GM19438 (cell line): Measurements from ENCODE around the gene SOAT1.
"Not testable (repeated sequence)": the region's sequence is repeated elsewhere in the genome, so short reads cannot be mapped to it uniquely, and the experiment has no call there.

Experiments
- ATAC-seq: cut with Tn5 transposase; IDR thresholded peaks from one replicate; pipeline ENCODE4 v1.9.1; 2021; ENCODE audit warnings: low read depth; ENCODE audit not compliant: unreplicated experiment

SOAT1 gene

GRCh38 chr1:179293340-179294327 lies at the start of gene SOAT1:
SOAT1 (plus strand) TSS chr1:179293797; CDS start chr1:179302685, 8,888 bp downstream.
- peak; percentile 91 for ATAC-seq

- ATAC-seq = not testable (repeated sequence)
These were observed 48.2 kb upstream of the SOAT1 start for GRCh38 chr1:179245426-179245825.

GRCh38 chr1:179247923-179248322 lies 45.7 kb upstream of the SOAT1 start:
- no peak for ATAC-seq

GRCh38 chr1:179251675-179252074 lies 41.9 kb upstream of the SOAT1 start:
- ATAC-seq = no peak

- no peak for ATAC-seq
These were observed 41.0 kb upstream of the SOAT1 start for GRCh38 chr1:179252606-179253005.

GRCh38 chr1:179253286-179253972 lies 40.2 kb upstream of the SOAT1 start:
- no peak for ATAC-seq

GRCh38 chr1:179262183-179262582 lies 31.4 kb upstream of the SOAT1 start:
- ATAC-seq = no peak

GRCh38 chr1:179263121-179263520 lies 30.5 kb upstream of the SOAT1 start:
- no peak for ATAC-seq

- ATAC-seq = no peak
These were observed 29.1 kb upstream of the SOAT1 start for GRCh38 chr1:179264507-179264906.

- ATAC-seq = no peak
These were observed 24.5 kb upstream of the SOAT1 start for GRCh38 chr1:179269071-179269470.

- not testable (repeated sequence) for ATAC-seq
These were observed 19.2 kb upstream of the SOAT1 start for GRCh38 chr1:179274424-179274823.

GRCh38 chr1:179278920-179279319 lies 14.7 kb upstream of the SOAT1 start:
- no peak for ATAC-seq

GRCh38 chr1:179283992-179284391 lies 9.6 kb upstream of the SOAT1 start:
- ATAC-seq = no peak

GRCh38 chr1:179287946-179288345 lies 5.7 kb upstream of the SOAT1 start:
- ATAC-seq = no peak

GRCh38 chr1:179288977-179289376 lies 4.6 kb upstream of the SOAT1 start:
- ATAC-seq = no peak

GRCh38 chr1:179295164-179295755 lies 1.7 kb downstream of the SOAT1 start:
- ATAC-seq = no peak

GRCh38 chr1:179296356-179297104 lies 2.9 kb downstream of the SOAT1 start:
- no peak for ATAC-seq

- ATAC-seq = no peak
These were observed 3.4 kb downstream of the SOAT1 start for GRCh38 chr1:179297105-179297378.

- peak; percentile 82 for ATAC-seq
These were observed 5.4 kb downstream of the SOAT1 start for GRCh38 chr1:179298952-179299351.

GRCh38 chr1:179300112-179300511 lies 6.5 kb downstream of the SOAT1 start:
- ATAC-seq = no peak

GRCh38 chr1:179302070-179302469 lies 8.5 kb downstream of the SOAT1 start:
- no peak for ATAC-seq
